ENCODE results near the gene KLK11.
A peak's percentile ranks its signal among the peaks of the same experiment; 100 is the strongest.

The KLK11 gene

DNA sequence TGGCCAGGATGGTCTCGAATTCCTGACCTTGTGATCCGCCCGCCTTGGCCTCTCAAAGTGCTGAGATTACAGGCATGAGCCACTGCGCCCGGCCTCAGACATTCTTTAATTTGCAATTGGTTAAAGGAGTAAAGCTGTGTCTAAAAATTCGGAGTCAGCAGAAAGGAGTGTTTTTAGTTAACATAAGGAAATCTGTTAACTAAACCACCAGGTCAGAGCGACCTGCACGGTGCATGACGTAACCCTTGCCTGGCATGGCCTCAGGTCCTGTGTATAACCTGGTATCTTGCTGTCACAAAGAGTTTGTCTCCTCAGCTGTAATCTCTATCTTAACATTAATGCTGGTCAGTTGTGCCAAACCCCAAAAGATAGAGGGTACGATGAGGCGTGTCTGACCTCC is 17.9 kb upstream of the KLK11 start:
- no peak for DNase-seq (ENCODE audit: low spot score)
- H3K27ac ChIP-seq, result no peak overlapping the region
- no peak overlapping the region for H3K4me3 ChIP-seq
- TF ChIP-seq, protein P1, sequence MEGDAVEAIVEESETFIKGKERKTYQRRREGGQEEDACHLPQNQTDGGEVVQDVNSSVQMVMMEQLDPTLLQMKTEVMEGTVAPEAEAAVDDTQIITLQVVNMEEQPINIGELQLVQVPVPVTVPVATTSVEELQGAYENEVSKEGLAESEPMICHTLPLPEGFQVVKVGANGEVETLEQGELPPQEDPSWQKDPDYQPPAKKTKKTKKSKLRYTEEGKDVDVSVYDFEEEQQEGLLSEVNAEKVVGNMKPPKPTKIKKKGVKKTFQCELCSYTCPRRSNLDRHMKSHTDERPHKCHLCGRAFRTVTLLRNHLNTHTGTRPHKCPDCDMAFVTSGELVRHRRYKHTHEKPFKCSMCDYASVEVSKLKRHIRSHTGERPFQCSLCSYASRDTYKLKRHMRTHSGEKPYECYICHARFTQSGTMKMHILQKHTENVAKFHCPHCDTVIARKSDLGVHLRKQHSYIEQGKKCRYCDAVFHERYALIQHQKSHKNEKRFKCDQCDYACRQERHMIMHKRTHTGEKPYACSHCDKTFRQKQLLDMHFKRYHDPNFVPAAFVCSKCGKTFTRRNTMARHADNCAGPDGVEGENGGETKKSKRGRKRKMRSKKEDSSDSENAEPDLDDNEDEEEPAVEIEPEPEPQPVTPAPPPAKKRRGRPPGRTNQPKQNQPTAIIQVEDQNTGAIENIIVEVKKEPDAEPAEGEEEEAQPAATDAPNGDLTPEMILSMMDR (IDR thresholded peaks at IDR 0.05), result no peak

DNA sequence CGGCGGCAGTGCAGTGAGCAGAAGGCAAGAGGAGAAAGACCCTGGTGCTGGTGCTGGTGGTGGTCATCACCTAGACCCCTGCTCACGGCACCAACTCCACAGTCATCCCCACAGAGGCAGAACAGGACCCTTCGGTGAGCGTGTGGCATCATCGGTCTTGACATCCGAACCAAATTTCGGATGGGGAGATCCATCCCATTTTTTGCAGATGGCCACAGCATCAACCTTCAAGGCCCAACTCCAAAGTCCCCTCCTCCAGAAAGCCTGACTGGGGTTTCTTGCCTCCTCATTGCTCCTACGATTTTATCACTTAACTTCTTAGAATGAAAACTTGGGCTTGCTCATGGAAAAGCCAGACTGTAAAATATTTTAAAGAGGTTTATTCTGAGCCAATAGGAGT is 17.1 kb upstream of the KLK11 start:
- TF ChIP-seq, protein P1 (IDR thresholded peaks at IDR 0.05), result no peak
- no peak for DNase-seq (ENCODE audit: low spot score)
- H3K27ac ChIP-seq, result no peak overlapping the region

DNA sequence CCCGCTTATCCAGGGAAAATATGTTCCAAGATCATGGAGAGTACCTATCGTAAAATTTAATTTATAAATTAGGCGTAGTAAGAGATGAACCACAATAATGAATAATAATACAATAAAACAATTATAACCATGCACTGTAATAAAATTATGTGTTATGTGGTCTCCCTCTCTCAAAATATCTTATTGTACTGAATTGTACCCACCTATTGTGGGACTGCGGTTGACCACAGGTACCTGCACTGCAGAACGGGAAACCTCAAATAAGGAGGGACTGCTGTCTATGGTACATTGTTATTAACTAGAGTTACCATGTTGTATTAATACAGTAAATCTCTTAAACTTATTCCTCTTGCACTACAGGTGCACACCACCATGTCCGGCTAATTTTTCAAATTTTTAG is 13.7 kb upstream of the KLK11 start:
- DNase-seq (ENCODE audit: low spot score), result no peak
- H3K27ac ChIP-seq, result no peak overlapping the region
- H3K4me3 ChIP-seq, result no peak overlapping the region
- TF ChIP-seq, protein P1 (IDR thresholded peaks at IDR 0.05), result no peak

More for the DNA sequence above, 17.1 kb upstream of the KLK11 start:
- H3K4me3 ChIP-seq, result no peak overlapping the region

DNA sequence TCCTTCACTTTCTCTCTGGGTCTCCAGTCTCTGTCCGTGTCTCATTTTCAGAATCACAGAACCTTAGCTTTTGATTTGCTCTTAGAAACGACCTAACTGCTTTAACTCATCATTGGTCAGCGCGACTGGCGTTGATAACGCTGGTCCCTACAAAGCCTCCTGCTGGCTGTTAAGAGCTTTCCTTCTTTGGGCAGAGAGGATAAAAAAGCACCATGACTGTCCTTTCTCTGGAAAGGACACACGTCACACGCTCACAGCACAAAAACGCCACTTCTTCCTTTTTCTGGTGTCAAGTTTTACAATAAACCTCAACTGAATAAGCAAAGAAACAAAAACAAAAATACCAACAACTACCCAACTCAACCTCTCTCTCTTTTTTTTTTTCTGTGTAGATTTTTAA is 10.1 kb upstream of the KLK11 start:
- DNase-seq (ENCODE audit: low spot score), result no peak
- H3K27ac ChIP-seq, result no peak overlapping the region
- no peak overlapping the region for H3K4me3 ChIP-seq
- TF ChIP-seq, protein P1 (IDR thresholded peaks at IDR 0.05), result no peak

DNA sequence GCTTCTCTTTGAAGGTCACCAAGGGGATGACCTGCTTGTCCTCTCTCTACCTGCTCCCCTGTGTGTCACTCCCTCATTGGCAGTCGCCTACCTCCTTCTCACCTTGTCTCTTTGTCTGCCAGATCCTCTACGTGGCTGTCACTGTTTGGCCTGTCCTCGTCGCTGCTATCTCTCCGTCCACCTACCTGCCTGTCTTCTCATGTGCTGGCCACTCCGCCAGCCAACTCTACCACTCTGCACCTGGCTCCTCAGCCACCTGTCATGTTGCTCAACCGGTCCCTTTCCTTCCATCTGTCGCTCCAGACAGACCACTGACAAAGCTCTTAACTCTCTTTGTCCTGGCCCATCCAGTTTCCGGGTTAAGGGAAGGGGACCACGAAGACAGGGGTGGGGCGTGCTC is 8.3 kb upstream of the KLK11 start, which contains the start of gene KLK12:
TSS of gene KLK12 (minus strand) at position 299 of the 400 bp plus-strand sequence. CDS start 381 bp downstream, outside the sequence.
- Histone ChIP-seq H3K4me3 (no peak within 1 kb of the TSS), H3K27ac (no peak within 1 kb of the TSS)
- TF ChIP-seq, protein P1 (IDR thresholded peaks at IDR 0.05), result no peak
- DNase-seq (ENCODE audit: low spot score), result no peak

DNA sequence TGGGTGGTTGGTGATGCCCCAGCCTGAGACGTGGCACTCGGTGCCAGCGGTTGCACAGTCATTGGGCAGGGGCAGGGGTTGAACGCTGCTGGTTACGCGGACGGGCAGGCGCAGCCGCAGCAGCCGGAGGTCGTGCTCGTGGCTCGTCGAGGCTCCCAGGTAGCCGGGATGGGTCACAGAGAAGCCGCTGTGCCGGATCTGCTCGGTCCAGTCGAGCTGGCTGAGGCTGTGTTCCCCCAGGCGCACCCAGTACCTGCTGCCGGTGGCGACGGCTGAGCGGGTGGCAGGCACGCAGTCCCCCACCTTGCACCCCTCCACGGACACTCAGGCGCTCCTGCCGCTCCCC is 5.4 kb upstream of the KLK11 start:
- TF ChIP-seq, protein P1 (IDR thresholded peaks at IDR 0.05), result no peak
- Histone ChIP-seq H3K4me3 (no peak overlapping the region), H3K27ac (no peak overlapping the region)
- DNase-seq (ENCODE audit: low spot score), result peak; percentile 41

DNA sequence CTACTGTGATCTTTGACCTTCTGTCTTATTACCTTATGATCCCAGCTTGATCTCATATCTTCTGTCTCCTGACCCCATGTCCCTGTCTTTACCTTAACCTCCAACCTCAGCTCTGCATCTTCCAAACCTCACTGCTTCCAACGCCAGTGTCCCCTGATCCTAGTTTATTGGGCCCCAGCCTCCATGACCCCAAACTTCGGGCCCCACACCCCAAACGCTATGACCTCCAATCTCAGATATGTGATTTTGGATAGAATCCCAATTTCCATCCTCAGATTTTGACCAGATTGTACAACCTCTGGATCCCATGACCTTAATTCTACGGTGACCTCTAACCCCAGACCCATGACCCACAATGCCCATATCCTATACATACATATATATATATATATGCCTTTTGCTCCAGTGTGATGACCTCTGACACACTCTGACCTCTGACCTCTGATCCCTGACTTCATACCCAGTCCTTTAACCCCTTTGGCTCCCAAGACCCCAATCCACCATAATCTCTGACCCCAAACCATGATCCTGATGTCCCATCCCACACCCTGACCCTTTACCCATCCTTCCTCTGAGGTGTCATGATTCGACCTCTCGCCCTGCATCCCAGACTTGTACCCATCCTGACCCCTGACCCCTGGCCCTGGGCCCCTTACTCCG is 4.9 kb upstream of the KLK11 start:
- no peak for DNase-seq (ENCODE audit: low spot score)
- TF ChIP-seq, protein P1 (IDR thresholded peaks at IDR 0.05), result no peak
- no peak overlapping the region for H3K4me3 ChIP-seq
- no peak overlapping the region for H3K27ac ChIP-seq

Data from coronary artery (tissue), 2 donors.